PC-9 (cell line): ENCODE data around the gene NPR2.

Experiments used
- CTCF ChIP-seq: fragments of 200-600 bp; sonication (generic); conservative IDR thresholded peaks from 2 replicates; pipeline ENCODE4 v1.6.1; 2017; ENCODE audit warnings: mixed run types, antibody characterized with exemption, mild to moderate bottlenecking, moderate library complexity
- EZH2 ChIP-seq: fragments of 200-600 bp; sonication (generic); IDR thresholded peaks from 2 replicates; pipeline ENCODE4 v1.8.0; 2017; ENCODE audit warnings: antibody characterized with exemption, low read depth

GRCh38 chr9:35757892-35758275 is 33.5 kb upstream of the NPR2 start:
- TF ChIP-seq CTCF, result no peak
- no peak for TF ChIP-seq EZH2
